Fibroblast of the aortic adventitia (primary cell): Measurements from ENCODE around the gene NMNAT2. TPM values are rescaled to one million over a fixed set of nuclear protein-coding genes. Genes with fewer than 3 reads are reported as not detected.

ENCODE experiments used
- DNase-seq: peaks from one replicate; pipeline ENCODE4 v3.0.0-alpha.2; 2010; ENCODE audit warnings: low read depth
- H3K4me3 ChIP-seq: 2 replicates; pipeline ENCODE4 v1.5.1; 2011; ENCODE audit warnings: low read depth, mild to moderate bottlenecking, control low read depth, low read length, moderate library complexity
- CTCF ChIP-seq: IDR thresholded peaks from 2 replicates; pipeline ENCODE4 v1.5.1; 2011; ENCODE audit warnings: mild to moderate bottlenecking, low read length, control low read depth, inconsistent platforms; ENCODE audit not compliant: insufficient read depth
- total RNA-seq: library from RNA; depleted of rRNA; stranded (reverse); fragments of >200 nt; gene quantifications from 2 replicates; pipeline ENCODE4 v1.2.3, GENCODE V29; 2012; ENCODE audit warnings: low replicate concordance

Gene NMNAT2
- total RNA-seq, 1 donor: 3.4 TPM

- H3K4me3 ChIP-seq: no peak overlapping the region
- no peak for TF ChIP-seq CTCF
- DNase-seq: no peak
These were observed 177.7 kb downstream of the NMNAT2 start for GRCh38 chr1:183240526-183240825.

- H3K4me3 ChIP-seq: no peak overlapping the region
- TF ChIP-seq CTCF: no peak
- peak; percentile 79 for DNase-seq
These were observed 178.2 kb downstream of the NMNAT2 start for GRCh38 chr1:183239793-183240525.

GRCh38 chr1:183239220-183239742, 178.9 kb downstream of the NMNAT2 start:
- TF ChIP-seq CTCF: peak; percentile 14
- H3K4me3 ChIP-seq: no peak overlapping the region
- DNase-seq: no peak

- no peak overlapping the region for H3K4me3 ChIP-seq
- peak; percentile 57 for DNase-seq
- no peak for TF ChIP-seq CTCF
These were observed 180.1 kb downstream of the NMNAT2 start for GRCh38 chr1:183238071-183238470.

- DNase-seq: peak; percentile 24
- H3K4me3 ChIP-seq: no peak overlapping the region
- TF ChIP-seq CTCF: no peak
These were observed 181.1 kb downstream of the NMNAT2 start for GRCh38 chr1:183237046-183237445.

GRCh38 chr1:183236158-183236725, 181.9 kb downstream of the NMNAT2 start:
- H3K4me3 ChIP-seq: no peak overlapping the region
- DNase-seq: no peak
- no peak for TF ChIP-seq CTCF
